CD4-positive, alpha-beta T cell treated with Interleukin-15 for 4 hours (primary cell): ENCODE results near the gene C3orf80.
"Not testable (repeated sequence)": the region's sequence is repeated elsewhere in the genome, so short reads cannot be mapped to it uniquely, and the experiment has no call there.

Source experiments
- DNase-seq: peaks from one replicate; pipeline ENCODE4 v3.0.0-alpha.2; 2020; ENCODE audit warnings: low spot score

C3orf80 gene

GRCh38 chr3:160213191-160213590, 12.0 kb upstream of the C3orf80 start:
- no peak for DNase-seq

DNA sequence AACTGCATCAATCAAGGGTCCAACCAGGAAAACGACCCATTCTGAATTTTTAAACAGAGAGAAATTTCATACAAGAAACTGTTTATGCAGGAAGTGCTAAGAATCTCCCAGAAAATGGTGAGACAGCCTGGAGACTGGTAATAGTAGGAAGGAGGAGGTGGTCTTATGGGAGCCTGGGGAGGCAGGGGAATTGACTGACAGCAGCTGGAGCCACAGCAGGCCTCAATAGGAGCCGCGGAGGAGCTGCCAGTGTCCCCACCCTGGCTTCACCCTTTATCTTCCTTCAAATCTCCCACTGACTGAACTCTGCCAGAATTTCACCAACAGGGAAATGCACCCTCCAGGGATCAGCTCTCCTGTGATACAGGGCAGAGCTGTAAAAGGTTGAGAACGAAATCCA, 7.5 kb upstream of the C3orf80 start:
- DNase-seq: no peak

- no peak for DNase-seq
These were observed 7.1 kb upstream of the C3orf80 start for GRCh38 chr3:160218136-160218535.

DNA sequence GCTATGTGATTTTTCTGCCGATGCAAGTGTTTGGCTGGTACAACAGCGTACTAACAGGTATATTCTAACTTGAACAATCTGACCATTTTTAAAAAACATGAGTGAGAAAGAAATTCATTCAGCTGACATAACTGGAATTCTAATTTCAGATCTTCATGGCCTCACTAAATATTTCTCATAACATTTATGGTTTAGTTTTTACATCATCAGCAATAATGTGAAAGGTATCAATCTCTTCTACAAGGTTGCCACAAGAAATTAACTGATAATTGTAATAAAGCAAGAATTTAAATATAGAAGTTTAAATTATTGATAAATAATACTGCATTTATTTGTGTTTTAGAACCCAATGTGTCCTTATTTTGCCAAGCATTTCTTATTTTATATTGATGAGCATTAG, 5.2 kb upstream of the C3orf80 start:
- DNase-seq: no peak

DNA sequence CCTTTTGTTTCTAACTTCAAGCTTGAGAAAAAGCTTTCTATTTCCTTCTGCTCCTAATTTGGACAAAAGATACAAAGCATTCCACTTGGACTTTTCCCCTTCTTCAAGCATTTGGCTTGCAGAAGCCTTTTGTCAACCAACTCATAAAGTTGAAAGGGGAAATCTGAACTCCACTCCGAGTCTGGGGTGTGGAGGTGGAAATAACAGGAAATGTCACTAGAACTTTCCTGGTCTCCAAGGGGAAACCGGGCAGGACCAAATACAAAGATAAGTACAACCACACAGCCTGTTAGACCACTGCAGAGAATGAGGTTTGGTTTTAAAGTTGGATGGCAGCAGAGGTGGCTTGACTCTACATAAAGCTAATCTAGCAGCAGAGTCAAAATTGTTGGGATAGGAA, 4.2 kb upstream of the C3orf80 start:
- no peak for DNase-seq

GRCh38 chr3:160224256-160224655, 966 bp upstream of the C3orf80 start:
- DNase-seq: no peak

- no peak for DNase-seq
These were observed 429 bp upstream of the C3orf80 start for GRCh38 chr3:160224811-160225175.

GRCh38 chr3:160226026-160226907, 1.0 kb downstream of the C3orf80 start:
- DNase-seq: no peak

DNA sequence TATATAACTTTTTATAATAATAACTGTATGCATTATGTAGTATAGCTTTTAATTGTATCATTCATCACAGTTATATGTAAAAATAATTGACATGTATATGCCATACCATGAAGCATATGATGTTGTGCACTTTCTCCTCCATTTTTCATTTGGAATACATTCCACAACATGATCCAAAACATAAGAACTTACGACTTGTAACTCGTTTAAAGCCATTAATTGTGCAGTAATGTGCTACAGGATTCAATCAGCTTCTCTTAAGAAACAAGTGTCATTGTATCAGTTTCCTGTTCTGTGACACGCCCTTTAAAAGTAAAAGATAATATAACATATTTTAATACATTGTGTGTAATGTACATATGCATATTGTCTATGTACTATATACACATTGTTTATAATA, 2.2 kb downstream of the C3orf80 start:
- no peak for DNase-seq

- DNase-seq: no peak
These were observed 6.8 kb downstream of the C3orf80 start for GRCh38 chr3:160232014-160232413.

DNA sequence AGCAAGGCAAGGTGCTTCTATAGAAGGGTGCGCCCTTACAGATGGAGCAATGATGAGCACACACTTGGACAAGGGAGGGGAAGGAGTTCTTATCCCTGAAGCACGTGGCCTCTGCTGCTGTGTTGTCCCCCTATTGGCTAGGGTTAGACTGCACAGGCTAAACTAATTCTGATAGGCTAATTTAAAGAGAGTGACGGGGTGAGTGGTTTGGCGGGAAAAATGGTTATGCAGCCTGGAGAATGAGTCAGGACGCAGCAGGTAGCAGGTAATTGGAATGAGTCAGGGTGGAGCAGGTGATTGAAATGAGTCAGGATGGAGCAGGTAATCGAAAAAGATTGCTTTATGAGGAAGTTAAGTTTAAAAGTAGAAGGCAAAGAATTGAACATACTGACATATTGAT, 15.5 kb downstream of the C3orf80 start:
- not testable (repeated sequence) for DNase-seq

GRCh38 chr3:160245261-160245800, 20.1 kb downstream of the C3orf80 start:
- no peak for DNase-seq

DNA sequence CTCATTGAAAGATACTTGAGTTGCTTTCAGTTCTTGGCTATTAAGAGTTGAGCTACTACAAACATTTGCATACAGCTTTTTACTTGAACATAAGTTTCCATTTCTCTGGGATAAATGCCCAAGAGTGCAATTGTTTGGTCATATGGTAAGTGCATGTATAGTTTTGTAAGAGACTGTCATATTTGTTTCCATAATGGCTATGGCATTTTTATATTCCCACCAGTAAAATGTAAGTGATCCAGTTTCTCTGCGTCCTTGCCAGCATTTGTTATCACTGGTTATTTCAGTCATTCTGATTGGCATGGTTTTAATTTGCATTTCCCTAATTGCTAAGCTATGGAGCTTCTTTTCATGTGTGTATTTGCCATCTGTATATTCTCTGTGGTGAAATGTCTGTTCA, 22.5 kb downstream of the C3orf80 start:
- no peak for DNase-seq

- no peak for DNase-seq
These were observed 28.1 kb downstream of the C3orf80 start for GRCh38 chr3:160253298-160253697.

- no peak for DNase-seq
These were observed 32.4 kb downstream of the C3orf80 start for GRCh38 chr3:160257606-160258005.

DNA sequence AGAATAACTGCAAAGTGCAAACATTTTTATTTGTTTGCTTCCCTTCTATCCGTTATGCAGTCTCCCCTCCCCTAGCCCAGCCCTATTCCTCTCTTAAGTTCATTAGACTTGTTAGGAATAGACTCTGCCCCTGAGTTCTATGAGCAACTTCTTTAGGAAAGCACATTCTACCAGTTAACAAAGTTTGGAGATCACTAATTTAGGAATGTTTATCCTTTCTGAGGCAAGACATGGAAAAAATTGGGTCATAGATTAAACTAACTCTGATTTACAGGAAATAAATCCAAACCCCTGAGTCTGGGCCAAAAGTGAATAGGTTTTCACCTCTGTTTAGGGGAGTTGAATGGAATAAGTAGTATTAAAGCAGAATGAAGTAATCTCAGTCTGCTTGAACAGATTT, 34.4 kb downstream of the C3orf80 start:
- DNase-seq: no peak

DNA sequence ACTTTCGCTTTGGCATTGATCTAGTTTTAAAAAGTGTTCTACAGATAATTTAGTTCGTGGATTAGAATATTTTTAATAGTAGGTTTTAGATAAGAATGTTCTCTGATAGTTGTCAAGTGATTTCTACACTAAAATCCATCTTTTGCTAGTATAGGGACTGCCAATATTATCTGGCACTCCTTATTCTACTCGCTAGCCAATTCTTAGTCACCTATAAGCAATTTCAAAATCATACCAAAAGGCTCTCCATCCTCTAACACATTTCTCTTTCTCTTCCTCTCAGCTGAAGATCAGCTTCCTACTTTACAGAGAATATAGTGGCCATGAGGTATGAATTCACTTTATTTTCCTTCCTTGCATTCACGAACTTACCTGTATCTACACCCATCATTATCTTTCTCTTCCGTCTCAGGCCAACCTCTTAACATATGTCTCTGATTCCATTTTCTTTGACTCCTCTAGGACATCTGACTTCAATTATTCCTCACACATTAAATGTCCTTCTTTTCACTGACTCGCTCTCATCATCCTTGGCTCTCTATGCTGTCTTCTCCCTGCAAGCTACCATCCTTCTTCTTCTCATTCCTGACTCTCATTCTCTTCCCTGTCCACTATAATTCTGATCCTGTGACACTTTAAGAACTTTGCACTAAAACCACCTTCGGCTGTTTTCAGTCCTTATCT, 35.5 kb downstream of the C3orf80 start:
- DNase-seq: no peak

DNA sequence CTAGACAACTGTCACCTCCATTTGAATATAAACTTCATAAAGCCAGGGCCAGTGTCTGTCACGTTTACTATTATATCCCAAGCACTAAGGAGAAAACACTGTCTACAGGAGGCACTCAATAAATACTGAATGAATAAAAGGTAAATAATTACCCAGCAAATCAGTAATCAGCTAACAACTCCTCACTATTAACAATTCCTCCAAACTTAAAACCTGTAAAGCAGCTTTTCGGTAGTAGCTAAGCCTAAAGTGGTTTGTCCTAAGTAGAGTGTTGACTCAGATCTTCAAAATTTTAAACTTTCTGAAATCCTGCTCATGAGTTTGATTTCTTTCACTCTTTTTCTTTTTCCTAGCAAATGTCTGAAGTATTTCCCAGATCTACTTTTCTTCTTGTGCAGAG, 39.9 kb downstream of the C3orf80 start:
- no peak for DNase-seq
